GM19035 (cell line): ENCODE results near the gene TRIM72.
"Not testable (repeated sequence)": the region's sequence is repeated elsewhere in the genome, so short reads cannot be mapped to it uniquely, and the experiment has no call there.

Source experiments
- ATAC-seq: cut with Tn5 transposase; IDR thresholded peaks from one replicate; pipeline ENCODE4 v1.9.1; 2021; ENCODE audit not compliant: unreplicated experiment

TRIM72 gene

GRCh38 chr16:31213877-31214707, at the start of gene TRIM72:
Gene TRIM72 (plus strand): TSS chr16:31214119. CDS start chr16:31214739, 620 bp downstream.
- no peak for ATAC-seq

- ATAC-seq, result no peak
These were observed 46.6 kb upstream of the TRIM72 start for GRCh38 chr16:31167315-31167714.

GRCh38 chr16:31168848-31169247, 45.1 kb upstream of the TRIM72 start:
- ATAC-seq, result no peak

GRCh38 chr16:31170048-31170447, 43.9 kb upstream of the TRIM72 start:
- ATAC-seq, result not testable (repeated sequence)

- no peak for ATAC-seq
These were observed 36.8 kb upstream of the TRIM72 start for GRCh38 chr16:31177136-31177535.

GRCh38 chr16:31179219-31179746, 34.6 kb upstream of the TRIM72 start:
- ATAC-seq, result peak; percentile 4

GRCh38 chr16:31179747-31180459, 34.0 kb upstream of the TRIM72 start, which contains the start of gene FUS:
Gene FUS (plus strand): TSS chr16:31180139. CDS start chr16:31180215, 76 bp downstream.
- ATAC-seq, result peak; percentile 60

- no peak for ATAC-seq
These were observed 32.7 kb upstream of the TRIM72 start for GRCh38 chr16:31181102-31181830.

GRCh38 chr16:31182391-31182790, 31.5 kb upstream of the TRIM72 start:
- no peak for ATAC-seq

- no peak for ATAC-seq
These were observed 30.2 kb upstream of the TRIM72 start for GRCh38 chr16:31183432-31184428.

GRCh38 chr16:31184888-31185287, 29.0 kb upstream of the TRIM72 start:
- no peak for ATAC-seq

GRCh38 chr16:31185339-31185738, 28.6 kb upstream of the TRIM72 start:
- ATAC-seq, result no peak

GRCh38 chr16:31186176-31186575, 27.7 kb upstream of the TRIM72 start:
- ATAC-seq, result no peak

- ATAC-seq, result no peak
These were observed 26.8 kb upstream of the TRIM72 start for GRCh38 chr16:31186930-31187807.

- ATAC-seq, result no peak
These were observed 26.1 kb upstream of the TRIM72 start for GRCh38 chr16:31187808-31188189.

GRCh38 chr16:31188450-31189411, 25.2 kb upstream of the TRIM72 start:
- ATAC-seq, result no peak

GRCh38 chr16:31189412-31189778, 24.5 kb upstream of the TRIM72 start:
- ATAC-seq, result no peak

- ATAC-seq, result no peak
These were observed 23.9 kb upstream of the TRIM72 start for GRCh38 chr16:31190061-31190460.
